Measurements from ENCODE around the gene FAM20C. TPM values are rescaled to one million over a fixed set of nuclear protein-coding genes. Genes with fewer than 3 reads are reported as not detected.

FAM20C gene
- total RNA-seq, 4 donors from 2014 or later = 43.0 to 112 (median 44.0) TPM

- Histone ChIP-seq H3K27me3 (peaks cover 0 to 8% of the 10 kb centered on the region in 2 donors), H3K27ac (no peak overlapping the region), H3K9me3 (peaks cover 0 to 18% (median 0%) of the 10 kb centered on the region in 4 donors), H3K36me3 (no peaks in the 10 kb centered on the region), H3K4me3 (no peak overlapping the region), H3K4me1 (no peaks in the 10 kb centered on the region)
- no peak for TF ChIP-seq POLR2A (IDR thresholded peaks at IDR 0.05)
- no peak for TF ChIP-seq EP300 (IDR thresholded peaks at IDR 0.05)
- TF ChIP-seq CTCF (IDR thresholded peaks at IDR 0.05) = no peak
- WGBS, 2 donors = 79 to 87% methylated on average over 34 of the region's 35 CpGs
- DNase-seq (ENCODE audit: low spot score in 2 of 2) = no peak
Measured at GRCh38 chr7:305410-306151, 113.2 kb downstream of the FAM20C start.

- Histone ChIP-seq H3K9me3 (peaks cover 0 to 18% (median 0%) of the 10 kb centered on the region in 4 donors), H3K4me3 (no peak overlapping the region), H3K27ac (no peak overlapping the region), H3K4me1 (no peaks in the 10 kb centered on the region), H3K36me3 (no peaks in the 10 kb centered on the region), H3K27me3 (peaks cover 0 to 32% of the 10 kb centered on the region in 2 donors)
- TF ChIP-seq CTCF (IDR thresholded peaks at IDR 0.05) (no peak), POLR2A (IDR thresholded peaks at IDR 0.05) (no peak), EP300 (IDR thresholded peaks at IDR 0.05) (no peak)
- no peak for DNase-seq (ENCODE audit: low spot score in 2 of 2)
- 66 to 79% methylated on average over 3 of the region's 3 CpGs for WGBS, 2 donors
Measured at GRCh38 chr7:307970-308369, 115.6 kb downstream of the FAM20C start.

GRCh38 chr7:309586-310228, 117.3 kb downstream of the FAM20C start:
- Histone ChIP-seq H3K4me1 (no peaks in the 10 kb centered on the region), H3K4me3 (no peak overlapping the region), H3K27me3 (peaks cover 0 to 36% of the 10 kb centered on the region in 2 donors), H3K9me3 (peaks cover 0 to 20% (median 0%) of the 10 kb centered on the region in 4 donors), H3K27ac (no peak overlapping the region), H3K36me3 (no peaks in the 10 kb centered on the region)
- 91% methylated on average over 19 of the region's 19 CpGs for WGBS, 2 donors
- TF ChIP-seq POLR2A (IDR thresholded peaks at IDR 0.05) (no peak), EP300 (IDR thresholded peaks at IDR 0.05) (no peak), CTCF (IDR thresholded peaks at IDR 0.05) (no peak)
- DNase-seq (ENCODE audit: low spot score in 2 of 2) = no peak

Other genes starting within 250 kb of the FAM20C start
- not detected for gene FOXL3, start 97.6 kb downstream of the FAM20C start, total RNA-seq